HUDEP-2 (cell line): Measurements from ENCODE around the gene GPRC6A.
"Not testable (repeated sequence)": the region's sequence is repeated elsewhere in the genome, so short reads cannot be mapped to it uniquely, and the experiment has no call there.

Experiments
- DNase-seq, 76 experiments: peaks; one replicate each; lab custom pipeline; 2025; ENCODE audit not compliant: unreplicated experiment in 76 of 76; lab: John Stamatoyannopoulos, UW

Gene GPRC6A, protein sequence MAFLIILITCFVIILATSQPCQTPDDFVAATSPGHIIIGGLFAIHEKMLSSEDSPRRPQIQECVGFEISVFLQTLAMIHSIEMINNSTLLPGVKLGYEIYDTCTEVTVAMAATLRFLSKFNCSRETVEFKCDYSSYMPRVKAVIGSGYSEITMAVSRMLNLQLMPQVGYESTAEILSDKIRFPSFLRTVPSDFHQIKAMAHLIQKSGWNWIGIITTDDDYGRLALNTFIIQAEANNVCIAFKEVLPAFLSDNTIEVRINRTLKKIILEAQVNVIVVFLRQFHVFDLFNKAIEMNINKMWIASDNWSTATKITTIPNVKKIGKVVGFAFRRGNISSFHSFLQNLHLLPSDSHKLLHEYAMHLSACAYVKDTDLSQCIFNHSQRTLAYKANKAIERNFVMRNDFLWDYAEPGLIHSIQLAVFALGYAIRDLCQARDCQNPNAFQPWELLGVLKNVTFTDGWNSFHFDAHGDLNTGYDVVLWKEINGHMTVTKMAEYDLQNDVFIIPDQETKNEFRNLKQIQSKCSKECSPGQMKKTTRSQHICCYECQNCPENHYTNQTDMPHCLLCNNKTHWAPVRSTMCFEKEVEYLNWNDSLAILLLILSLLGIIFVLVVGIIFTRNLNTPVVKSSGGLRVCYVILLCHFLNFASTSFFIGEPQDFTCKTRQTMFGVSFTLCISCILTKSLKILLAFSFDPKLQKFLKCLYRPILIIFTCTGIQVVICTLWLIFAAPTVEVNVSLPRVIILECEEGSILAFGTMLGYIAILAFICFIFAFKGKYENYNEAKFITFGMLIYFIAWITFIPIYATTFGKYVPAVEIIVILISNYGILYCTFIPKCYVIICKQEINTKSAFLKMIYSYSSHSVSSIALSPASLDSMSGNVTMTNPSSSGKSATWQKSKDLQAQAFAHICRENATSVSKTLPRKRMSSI

GRCh38 chr6:116828983-116829382 is at the start of gene GPRC6A:
GPRC6A (minus strand) TSS chr6:116829083; CDS start chr6:116829013, 70 bp downstream.
- no peak for DNase-seq

DNA sequence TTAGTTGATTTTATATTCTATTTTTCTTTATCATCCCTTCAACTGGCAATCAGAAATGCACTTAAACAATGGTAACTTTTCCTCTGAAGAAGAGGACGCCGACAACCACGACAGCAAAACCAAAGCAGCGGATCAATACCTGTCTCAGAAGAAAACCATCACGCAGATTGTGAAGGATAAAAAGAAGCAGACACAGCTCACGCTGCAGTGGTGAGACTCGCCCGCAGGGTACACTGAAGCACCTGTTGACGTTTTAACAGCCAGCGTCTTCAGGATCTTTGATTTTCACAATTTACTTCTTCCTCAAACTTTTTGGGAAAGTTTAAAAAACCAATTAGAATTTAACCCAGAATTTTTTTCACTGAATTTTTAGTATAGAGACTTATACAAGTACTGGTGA is 48.9 kb upstream of the GPRC6A start:
- no peak for DNase-seq

DNA sequence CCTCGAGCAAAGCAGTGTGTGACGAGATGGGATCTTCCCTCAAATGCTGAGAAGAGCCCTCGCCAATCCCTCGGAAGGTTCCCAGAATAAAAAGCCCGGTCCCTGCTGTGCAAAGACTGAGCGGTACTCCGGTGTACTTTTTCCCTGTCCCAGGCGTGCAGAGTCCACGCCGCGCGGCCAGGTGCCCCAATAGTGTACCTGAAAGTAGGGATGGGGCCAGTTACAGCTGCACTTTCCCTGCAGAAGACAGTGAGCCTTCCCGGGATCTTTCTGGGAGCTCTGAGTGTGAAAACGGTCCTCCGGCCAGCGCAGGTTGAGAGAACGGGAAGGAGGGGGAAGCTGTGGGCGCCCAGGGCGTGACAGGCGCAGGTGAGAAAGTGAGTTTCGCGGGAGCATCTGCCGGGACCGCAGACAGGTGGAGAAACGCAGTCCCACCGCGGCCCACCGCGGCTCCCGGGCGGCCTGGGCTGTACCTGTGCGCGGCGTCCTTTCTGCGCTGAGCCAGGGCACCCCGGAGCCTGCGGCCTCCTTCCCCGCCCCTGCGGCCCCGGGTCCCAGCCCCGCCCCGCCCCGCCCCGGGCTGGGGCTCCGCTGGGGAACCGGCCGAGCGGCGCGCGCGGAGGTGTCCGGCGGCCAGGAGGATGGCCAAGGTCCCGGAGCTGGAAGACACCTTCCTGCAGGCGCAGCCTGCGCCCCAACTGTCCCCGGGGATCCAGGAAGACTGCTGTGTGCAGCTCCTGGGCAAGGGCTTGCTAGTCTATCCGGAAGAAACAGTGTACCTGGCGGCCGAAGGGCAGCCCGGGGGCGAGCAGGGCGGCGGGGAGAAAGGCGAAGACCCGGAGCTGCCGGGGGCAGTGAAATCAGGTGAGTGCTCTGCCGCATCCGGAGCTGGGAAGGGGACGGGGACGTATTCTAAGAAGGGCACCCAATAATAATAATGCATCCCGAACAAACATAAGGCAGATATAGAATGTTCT is 48.0 kb upstream of the GPRC6A start, which contains the start of gene RFX6:
Gene RFX6, plus strand, starts transcription at position 608 of the 977 bp plus-strand sequence. Its CDS starts 34 bp downstream, at position 642.
- no peak for DNase-seq

GRCh38 chr6:116876107-116876506 is 47.2 kb upstream of the GPRC6A start:
- DNase-seq: no peak

DNA sequence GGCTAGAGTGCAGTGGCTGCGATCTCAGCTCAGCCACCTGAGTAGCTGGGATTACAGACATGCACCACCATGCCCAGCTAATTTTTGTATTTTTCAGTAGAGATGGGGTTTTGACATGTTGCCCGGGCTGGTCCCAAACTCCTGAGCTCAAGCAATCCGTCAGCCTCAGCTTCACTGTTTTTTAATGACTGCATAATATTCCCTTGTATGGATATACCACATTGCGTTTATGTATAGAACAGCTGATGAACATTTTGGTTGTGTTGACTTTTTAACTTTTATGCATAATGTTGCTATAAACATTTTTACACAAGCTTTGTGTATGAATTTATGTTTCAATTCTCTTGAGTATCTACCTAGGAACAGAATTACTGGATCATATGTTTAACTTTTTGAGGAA is 43.9 kb upstream of the GPRC6A start:
- no peak for DNase-seq

DNA sequence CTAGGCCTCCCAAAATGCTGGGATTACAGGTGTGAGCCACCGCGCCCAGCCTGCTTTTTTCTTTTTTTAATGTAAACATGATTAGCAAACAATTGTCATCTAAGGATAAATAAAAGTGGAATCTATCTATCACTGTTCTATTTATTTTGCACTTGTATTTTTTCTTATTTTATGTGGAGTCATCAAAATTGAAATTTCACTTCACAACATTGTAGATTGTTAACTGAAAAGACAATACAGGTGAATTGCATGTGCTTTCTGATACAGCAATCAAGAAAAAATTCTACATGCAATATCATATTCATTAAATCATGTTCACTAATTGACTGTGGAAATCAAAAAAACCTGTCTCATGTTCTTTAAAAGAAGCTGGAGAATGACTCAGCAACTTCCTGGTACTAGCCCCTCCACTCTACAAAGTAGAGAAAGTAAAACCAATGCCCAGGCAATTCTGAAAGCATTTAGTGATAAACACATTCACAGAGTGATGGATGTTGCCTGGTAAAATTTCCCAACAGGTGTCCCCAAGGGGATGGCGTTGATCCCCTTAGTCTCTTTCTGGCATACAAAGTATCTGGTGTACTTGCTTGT is 37.5 kb upstream of the GPRC6A start:
- DNase-seq: no peak

DNA sequence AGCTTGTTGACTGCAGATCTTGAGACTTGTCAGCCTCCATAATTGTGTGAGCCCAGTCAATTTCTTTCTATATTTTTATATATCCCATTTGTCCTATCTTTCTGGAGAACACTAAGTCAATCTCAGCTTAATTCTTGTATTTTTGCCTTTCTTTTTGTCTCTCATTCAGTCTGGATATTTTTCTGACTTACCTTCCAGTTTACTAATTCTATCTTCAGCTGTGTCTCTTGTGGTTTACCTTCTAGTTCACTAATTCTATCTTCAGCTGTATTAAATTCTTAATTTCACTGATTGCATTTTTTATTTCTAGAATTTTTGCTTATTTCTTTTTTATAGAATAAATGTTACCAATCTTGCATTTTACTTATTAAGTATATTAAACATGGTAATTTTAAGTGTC is 30.4 kb upstream of the GPRC6A start:
- DNase-seq: no peak

GRCh38 chr6:116858060-116858459 is 29.2 kb upstream of the GPRC6A start:
- DNase-seq: no peak

GRCh38 chr6:116847227-116847626 is 18.3 kb upstream of the GPRC6A start:
- DNase-seq: peak in 13 of 76 experiments; percentile 1 to 54 (median 18)

GRCh38 chr6:116842459-116842858 is 13.6 kb upstream of the GPRC6A start:
- DNase-seq: no peak

- peak in 5 of 76 experiments; percentile 3 to 29 (median 21) for DNase-seq
Observed at GRCh38 chr6:116840091-116840490, 11.2 kb upstream of the GPRC6A start.

DNA sequence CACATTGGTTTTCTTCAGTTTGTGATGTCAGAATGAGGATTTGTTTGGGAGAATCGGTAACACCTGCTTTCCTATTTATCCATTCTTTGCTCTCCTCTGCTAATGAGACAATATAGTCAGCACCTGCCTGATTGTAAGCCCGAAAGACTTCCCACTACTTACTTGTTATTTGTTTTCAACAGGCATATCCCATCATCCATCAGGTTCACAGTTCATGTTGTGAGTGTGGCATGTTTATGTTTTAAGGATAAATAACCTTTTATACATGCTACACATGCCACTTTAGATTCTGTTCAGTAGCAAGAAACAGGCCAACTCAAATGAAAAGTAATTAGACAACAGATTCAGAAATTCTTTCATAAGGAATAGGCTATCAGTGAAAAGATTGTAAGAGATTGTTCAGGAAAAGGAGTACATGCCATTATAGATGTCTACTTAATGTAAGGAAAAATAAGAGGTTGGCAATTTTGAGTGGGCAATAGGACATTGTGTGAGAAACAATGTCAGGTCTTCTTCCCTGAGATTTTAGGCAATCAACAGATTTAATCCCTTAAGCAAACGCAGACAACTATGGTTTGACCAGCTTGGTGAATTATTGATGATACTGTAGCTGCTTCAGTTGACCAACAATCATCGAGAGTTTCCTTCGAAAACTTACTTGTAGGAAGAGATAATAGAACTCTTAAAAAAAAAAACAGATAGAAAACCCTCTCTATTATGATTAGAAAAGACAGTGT is 7.9 kb upstream of the GPRC6A start:
- DNase-seq: no peak

GRCh38 chr6:116834526-116834925 is 5.6 kb upstream of the GPRC6A start:
- not testable (repeated sequence) for DNase-seq

- no peak for DNase-seq
Observed at GRCh38 chr6:116827561-116828240, 1.2 kb downstream of the GPRC6A start.

DNA sequence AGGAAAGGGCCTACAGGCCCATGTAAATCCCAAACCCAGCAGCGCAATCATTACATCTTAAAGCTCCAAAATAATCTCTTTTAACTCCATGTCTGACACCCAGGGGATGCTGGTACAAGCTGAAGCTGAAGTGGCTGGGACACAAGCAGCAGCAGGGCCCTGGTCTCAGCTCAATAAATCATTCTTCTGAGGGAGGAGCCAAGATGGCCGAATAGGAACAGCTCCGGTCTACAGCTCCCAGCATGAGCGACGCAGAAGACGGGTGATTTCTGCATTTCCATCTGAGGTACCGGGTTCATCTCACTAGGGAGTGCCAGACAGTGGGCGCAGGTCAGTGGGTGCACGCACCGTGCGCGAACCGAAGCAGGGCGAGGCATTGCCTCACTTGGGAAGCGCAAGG is 12.5 kb downstream of the GPRC6A start:
- not testable (repeated sequence) for DNase-seq

DNA sequence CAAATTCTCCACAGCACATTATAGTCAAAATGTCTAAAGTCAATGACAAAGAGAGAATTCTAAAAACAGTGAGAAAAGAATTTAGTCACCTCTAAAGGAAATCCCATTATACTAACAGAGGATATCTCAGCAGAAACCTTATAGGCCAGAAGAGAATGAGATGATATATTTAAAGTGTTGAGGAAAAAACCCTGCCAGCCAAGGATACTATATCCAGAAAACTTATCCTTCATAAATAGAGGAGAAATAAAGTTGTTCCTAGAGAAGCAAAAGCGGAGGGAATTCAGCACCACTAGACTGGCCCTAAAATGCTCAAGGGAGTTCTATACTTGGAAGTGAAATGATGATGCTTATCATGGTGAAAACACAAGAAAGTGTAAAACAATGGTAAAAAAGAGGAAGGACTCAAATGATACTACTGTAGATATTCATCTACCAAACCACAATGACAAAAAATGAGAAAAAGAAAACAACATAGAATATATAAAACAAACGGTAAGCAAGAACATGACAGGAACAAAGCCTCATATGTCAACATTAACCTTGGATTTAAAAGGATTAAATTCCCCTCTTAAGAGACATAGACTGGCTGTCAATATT is 16.7 kb downstream of the GPRC6A start:
- no peak for DNase-seq

DNA sequence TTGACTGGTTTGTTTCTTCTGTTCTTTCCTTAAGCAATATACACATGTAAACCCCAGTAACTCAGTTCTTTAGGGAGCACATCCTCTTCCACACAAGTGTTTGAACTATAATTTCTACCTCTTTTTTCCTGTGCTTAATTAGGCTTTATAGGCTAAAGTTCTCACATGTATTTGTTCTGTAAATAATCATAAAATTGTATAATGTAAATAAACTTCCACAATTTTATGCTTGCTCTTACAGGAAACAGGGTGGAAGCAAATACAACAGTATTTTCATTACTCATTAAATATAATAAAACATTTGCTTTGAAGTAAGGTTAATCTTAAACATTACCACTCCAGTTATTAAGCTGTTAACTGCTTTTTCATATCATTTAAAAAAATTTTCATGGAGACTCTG is 26.9 kb downstream of the GPRC6A start:
- DNase-seq: no peak

- no peak for DNase-seq
Observed at GRCh38 chr6:116799945-116800344, 28.9 kb downstream of the GPRC6A start.
